ENCODE results near the gene EEFSEC.

EEFSEC gene

GRCh38 chr3:128402319-128402718 is 249.0 kb downstream of the EEFSEC start:
- DNase-seq, result no peak

- DNase-seq, result no peak
These were observed 249.7 kb downstream of the EEFSEC start for GRCh38 chr3:128402998-128403397.

- no peak for DNase-seq
These were observed 251.2 kb downstream of the EEFSEC start for GRCh38 chr3:128404276-128405068.

- no peak for DNase-seq
These were observed 252.4 kb downstream of the EEFSEC start for GRCh38 chr3:128405554-128406277.

- no peak for DNase-seq
These were observed 254.0 kb downstream of the EEFSEC start for GRCh38 chr3:128407247-128407646.

GRCh38 chr3:128408012-128408692 is 254.9 kb downstream of the EEFSEC start:
- no peak for DNase-seq

GRCh38 chr3:128408693-128409623 is 255.7 kb downstream of the EEFSEC start:
- DNase-seq, result no peak

- DNase-seq, result no peak
These were observed 256.6 kb downstream of the EEFSEC start for GRCh38 chr3:128409624-128410581.

GRCh38 chr3:128410669-128411573 is 257.6 kb downstream of the EEFSEC start:
- no peak for DNase-seq

- no peak for DNase-seq
These were observed 258.3 kb downstream of the EEFSEC start for GRCh38 chr3:128411574-128412064.

- DNase-seq, result no peak
These were observed 259.1 kb downstream of the EEFSEC start for GRCh38 chr3:128412180-128413002.

- DNase-seq, result no peak
These were observed 259.7 kb downstream of the EEFSEC start for GRCh38 chr3:128413003-128413370.

- no peak for DNase-seq
These were observed 260.3 kb downstream of the EEFSEC start for GRCh38 chr3:128413413-128414205.

GRCh38 chr3:128415200-128415772 is 262.0 kb downstream of the EEFSEC start:
- DNase-seq, result no peak

GRCh38 chr3:128415773-128416577 is 262.7 kb downstream of the EEFSEC start:
- no peak for DNase-seq

- DNase-seq, result peak; percentile 89
These were observed 263.4 kb downstream of the EEFSEC start for GRCh38 chr3:128416578-128417211.

- DNase-seq, result no peak
These were observed 265.6 kb downstream of the EEFSEC start for GRCh38 chr3:128418900-128419299.
